HG03108 (cell line): ENCODE data around the gene C6orf141.
A peak's percentile ranks its signal among the peaks of the same experiment; 100 is the strongest.

Experiments used
- ATAC-seq: cut with Tn5 transposase; IDR thresholded peaks from one replicate; pipeline ENCODE4 v1.9.1; 2021; ENCODE audit warnings: moderate library complexity; ENCODE audit not compliant: unreplicated experiment

Gene C6orf141

GRCh38 chr6:49550492-49551077 is at the start of gene C6orf141:
TSS of gene C6orf141 (plus strand) at chr6:49550668. CDS start at chr6:49550793, 125 bp downstream.
- ATAC-seq, result peak; percentile 73

DNA sequence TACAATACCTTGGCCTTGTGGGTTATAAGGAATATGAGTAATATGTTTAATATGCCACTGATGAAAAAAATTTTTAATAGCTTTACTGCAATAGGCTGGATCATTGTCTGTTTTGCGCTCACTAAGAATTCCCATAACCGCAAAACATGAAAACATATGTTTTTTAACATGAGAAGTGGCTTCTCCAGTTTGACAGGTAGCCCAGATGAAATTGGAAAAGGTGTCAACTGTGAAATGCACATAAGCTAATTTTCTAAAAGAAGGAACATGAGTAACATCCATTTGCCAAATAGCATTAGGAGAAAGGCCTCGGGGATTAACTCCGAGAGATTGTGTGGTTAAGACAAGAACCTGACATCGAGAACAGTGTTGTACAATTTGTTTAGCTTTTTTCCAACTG is 45.8 kb upstream of the C6orf141 start:
- no peak for ATAC-seq

DNA sequence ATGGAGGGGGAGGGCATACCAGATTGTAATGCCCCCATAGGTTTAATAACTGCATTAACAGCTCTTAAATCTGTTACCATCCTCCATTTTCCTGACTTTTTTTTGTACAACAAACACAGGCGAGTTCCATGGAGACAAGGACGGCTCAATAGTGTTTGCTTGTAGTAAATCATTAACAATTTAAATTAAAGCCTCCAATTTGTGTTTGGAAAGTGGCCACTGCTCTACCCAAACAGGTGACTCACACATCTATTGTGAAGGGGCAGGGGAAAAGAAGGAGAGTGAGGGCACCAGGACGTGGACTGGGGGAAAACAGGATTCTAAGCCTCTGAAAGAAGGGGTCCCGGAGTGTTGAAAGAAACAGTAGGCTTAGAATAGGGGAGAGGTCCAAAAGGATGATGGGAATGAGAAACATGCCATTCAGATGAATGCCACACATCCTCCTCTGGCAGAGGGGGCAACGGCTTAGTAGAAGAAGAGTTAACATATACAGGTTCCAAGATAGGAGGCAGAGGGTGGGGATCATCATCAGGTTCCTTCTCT is 43.8 kb upstream of the C6orf141 start:
- ATAC-seq, result no peak

GRCh38 chr6:49509342-49509741 is 41.1 kb upstream of the C6orf141 start:
- ATAC-seq, result no peak

- ATAC-seq, result no peak
These were observed 37.1 kb upstream of the C6orf141 start for GRCh38 chr6:49513153-49513989.

DNA sequence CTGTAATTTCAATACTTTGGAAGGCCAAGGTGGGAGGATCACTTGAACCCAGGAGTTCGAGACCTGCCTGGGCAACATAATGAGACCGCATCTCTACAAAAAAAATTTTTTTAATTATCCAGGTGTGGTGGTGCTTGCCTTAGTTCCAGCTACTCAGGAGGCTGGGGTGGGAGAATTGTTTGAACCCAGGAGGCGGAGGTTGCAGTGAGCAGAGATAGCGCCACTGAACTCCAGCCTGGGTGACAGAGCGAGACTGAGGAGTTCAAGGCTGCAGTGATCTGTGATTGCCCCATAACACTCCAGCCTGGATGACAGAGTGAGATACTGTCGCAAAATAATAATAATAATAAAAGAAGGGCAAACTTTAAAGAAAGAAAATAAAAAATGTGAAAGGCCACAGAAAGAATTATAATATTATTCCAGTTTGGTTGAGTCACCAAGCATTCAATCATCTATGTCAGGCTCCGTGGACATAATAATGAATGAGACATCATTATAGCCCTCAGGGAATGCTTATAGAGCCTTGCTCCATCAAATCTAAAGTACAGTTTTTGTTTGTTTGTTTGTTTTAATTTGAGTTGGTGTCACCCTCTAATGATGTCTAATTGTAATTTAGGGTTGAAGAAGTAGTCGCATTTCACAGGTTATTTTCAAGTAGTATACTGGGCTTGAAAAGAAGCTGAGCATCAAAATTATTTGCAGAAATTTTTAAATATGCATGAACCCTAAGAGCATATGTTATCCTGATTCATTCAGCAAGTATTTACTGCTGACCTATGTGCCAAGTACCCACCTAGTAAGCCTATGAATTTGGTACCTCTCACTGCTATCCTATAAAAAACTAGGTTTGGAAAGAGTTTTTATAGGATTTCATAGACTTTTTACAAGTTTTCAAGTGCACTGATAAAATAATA is 35.6 kb upstream of the C6orf141 start:
- no peak for ATAC-seq

GRCh38 chr6:49515485-49516146 is 34.9 kb upstream of the C6orf141 start:
- ATAC-seq, result no peak

GRCh38 chr6:49516147-49516505 is 34.3 kb upstream of the C6orf141 start:
- ATAC-seq, result no peak

DNA sequence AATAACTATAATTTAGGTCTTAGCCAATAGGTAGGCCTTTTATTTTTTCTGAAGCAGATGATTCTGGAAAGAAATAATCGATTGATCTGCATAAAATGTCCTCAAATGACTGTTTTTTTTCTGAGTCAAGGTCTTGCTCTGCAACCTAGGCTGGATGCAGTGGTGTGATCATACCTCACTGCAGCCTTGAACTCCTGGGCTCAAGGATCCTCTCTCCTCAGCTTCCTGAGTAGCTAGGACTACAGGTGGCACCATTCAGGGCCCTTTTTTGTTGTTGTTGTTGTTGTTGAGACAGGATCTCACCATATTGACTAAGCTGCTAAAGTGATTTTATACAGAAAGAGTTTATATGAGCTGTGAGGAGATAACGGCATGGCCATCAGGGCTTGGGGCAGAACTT is 32.5 kb upstream of the C6orf141 start:
- no peak for ATAC-seq

GRCh38 chr6:49519660-49520059 is 30.8 kb upstream of the C6orf141 start:
- ATAC-seq, result no peak

- ATAC-seq, result no peak
These were observed 27.5 kb upstream of the C6orf141 start for GRCh38 chr6:49522710-49523593.

DNA sequence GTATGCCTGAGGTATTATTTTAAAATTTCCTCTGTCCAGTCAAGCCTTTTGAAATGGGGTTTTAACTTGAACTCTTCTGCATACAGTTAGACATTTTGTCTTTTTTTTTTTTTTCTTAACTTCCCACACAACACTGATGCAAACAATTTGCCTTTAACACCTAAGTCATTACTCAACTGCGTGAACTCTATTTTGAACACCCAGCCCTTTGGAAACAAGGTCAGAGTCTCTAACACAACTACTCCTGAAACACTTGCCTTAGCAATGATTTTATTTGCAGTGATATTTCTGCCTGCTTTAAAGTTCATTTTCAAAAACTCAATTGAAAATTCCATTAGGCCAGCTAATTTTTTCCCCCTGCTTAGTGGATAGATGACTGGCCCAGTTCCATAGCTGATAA is 26.6 kb upstream of the C6orf141 start:
- no peak for ATAC-seq

DNA sequence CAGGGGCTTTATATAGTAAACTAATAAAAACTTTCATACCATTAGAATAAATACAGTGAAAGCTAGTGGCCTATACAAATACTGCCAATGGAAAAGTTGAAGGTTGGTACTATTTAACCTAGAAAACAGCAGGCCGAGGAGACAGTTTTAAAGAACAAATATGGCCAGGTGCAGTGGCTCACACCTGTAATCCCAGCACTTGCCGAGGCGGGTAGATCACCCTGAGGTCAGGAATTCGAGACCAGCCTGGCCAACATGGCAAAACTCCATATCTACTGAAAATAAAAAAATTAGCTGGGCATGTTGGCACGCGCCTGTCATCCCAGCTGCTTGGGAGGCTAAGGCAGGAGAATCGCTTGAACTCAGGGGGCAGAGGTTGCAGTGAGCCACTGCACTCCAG is 25.9 kb upstream of the C6orf141 start:
- no peak for ATAC-seq

DNA sequence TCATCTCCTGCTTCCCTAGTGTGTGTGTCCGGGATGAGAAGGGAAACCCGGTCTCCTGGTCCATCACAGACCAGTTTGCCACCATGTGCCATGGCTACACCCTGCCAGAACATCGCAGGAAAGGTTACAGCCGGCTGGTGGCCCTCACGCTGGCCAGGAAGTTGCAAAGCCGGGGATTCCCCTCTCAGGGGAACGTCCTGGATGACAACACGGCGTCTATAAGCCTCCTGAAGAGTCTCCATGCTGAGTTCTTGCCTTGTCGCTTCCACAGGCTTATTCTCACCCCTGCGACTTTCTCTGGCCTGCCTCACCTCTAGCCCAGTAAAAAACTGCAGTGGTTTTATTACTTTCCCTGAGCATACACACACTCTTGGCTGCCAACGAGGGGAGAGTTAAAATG is 23.9 kb upstream of the C6orf141 start:
- no peak for ATAC-seq

GRCh38 chr6:49527320-49527719 is 23.1 kb upstream of the C6orf141 start:
- ATAC-seq, result no peak

- ATAC-seq, result no peak
These were observed 21.9 kb upstream of the C6orf141 start for GRCh38 chr6:49528571-49528970.

- no peak for ATAC-seq
These were observed 20.2 kb upstream of the C6orf141 start for GRCh38 chr6:49530141-49530776.

- ATAC-seq, result peak; percentile 79
These were observed 18.5 kb upstream of the C6orf141 start for GRCh38 chr6:49531774-49532569.
